ENCODE data around the gene TMSB15C.

The TMSB15C gene

DNA sequence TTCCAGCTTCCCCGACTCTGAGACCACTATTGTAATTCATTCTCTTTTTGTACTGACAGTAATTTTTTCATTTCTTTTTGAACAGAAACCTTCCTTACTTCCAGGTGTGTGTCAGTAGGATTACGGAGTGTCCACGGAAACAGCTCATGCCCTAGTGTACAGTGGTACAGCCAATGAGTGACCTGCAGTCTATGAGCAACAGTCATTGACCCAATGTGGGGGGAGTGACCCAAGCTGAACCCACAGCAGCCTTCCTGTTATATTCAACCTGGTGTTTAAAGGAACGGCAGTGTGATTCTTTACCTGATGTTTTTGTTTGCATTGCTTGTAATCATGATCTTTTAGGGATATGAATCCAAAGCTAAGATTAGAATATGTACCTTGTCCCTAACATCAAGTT lies 35.0 kb downstream of the TMSB15C start:
- no peak for DNase-seq

GRCh38 chrX:104039689-104040505 lies 36.1 kb downstream of the TMSB15C start, which contains the start of gene H2BW2:
TSS of gene H2BW2 (plus strand) at chrX:104039956. CDS start at chrX:104039995, 39 bp downstream.
- no peak for DNase-seq
